GM12864 (cell line): ENCODE data around the gene C17orf107.

Experiments
- DNase-seq: peaks from one replicate; pipeline ENCODE4 v3.0.0-alpha.2; 2011; ENCODE audit warnings: low read depth
- H3K4me3 ChIP-seq: 2 replicates; pipeline ENCODE4 v1.5.1; 2011; ENCODE audit warnings: mild to moderate bottlenecking, low read depth, low read length, control low read depth
- CTCF ChIP-seq: IDR thresholded peaks from 2 replicates; pipeline ENCODE4 v1.5.1; 2011; ENCODE audit warnings: low read depth, mild to moderate bottlenecking, moderate library complexity, low read length, control low read depth, inconsistent platforms; ENCODE audit errors: missing control alignments

Gene C17orf107

DNA sequence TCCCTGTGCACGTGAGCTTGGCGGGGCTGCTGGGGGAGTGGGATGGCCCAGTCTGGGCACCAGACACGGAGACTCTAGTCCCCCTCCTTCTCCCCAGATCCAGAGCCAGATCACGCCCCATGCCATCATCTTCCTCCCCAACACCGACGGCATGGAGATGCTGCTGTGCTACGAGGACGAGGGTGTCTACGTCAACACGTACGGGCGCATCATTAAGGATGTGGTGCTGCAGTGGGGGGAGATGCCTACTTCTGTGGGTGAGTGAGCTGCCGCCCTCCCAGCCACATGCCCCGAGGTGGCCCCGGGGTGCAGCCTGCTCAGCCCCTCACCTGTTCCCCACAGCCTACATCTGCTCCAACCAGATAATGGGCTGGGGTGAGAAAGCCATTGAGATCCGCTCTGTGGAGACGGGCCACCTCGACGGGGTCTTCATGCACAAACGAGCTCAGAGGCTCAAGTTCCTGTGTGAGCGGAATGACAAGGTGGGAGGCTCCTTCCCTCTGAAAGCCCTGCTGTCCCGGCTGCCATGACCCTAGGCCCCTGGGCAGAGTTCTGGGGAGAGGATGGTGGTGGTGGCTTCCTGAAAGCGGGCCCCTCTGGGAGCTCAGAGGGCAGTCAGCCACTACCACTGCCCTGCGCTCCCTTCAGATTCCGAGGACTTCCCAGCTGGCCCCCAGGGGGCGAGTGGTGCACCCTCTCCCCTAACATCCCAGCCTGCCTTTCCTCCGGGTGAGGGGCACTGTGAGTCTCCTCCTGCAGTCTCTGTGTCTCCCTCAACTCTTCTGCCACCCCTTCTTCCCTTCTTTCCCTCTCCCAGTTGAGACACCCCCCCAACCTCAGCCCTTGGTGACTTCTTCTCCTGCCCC, 2.8 kb upstream of the C17orf107 start:
- H3K4me3 ChIP-seq: no peak overlapping the region
- DNase-seq: no peak
- no peak for TF ChIP-seq CTCF

DNA sequence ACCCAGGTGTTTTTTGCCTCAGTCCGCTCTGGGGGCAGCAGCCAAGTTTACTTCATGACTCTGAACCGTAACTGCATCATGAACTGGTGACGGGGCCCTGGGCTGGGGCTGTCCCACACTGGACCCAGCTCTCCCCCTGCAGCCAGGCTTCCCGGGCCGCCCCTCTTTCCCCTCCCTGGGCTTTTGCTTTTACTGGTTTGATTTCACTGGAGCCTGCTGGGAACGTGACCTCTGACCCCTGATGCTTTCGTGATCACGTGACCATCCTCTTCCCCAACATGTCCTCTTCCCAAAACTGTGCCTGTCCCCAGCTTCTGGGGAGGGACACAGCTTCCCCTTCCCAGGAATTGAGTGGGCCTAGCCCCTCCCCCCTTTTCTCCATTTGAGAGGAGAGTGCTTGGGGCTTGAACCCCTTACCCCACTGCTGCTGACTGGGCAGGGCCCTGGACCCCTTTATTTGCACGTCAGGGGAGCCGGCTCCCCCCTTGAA, 2.1 kb upstream of the C17orf107 start:
- no peak overlapping the region for H3K4me3 ChIP-seq
- TF ChIP-seq CTCF: no peak
- DNase-seq: no peak

- no peak for TF ChIP-seq CTCF
- H3K4me3 ChIP-seq: no peak overlapping the region
- no peak for DNase-seq
Observed at GRCh38 chr17:4897785-4898184, 1.6 kb upstream of the C17orf107 start.

DNA sequence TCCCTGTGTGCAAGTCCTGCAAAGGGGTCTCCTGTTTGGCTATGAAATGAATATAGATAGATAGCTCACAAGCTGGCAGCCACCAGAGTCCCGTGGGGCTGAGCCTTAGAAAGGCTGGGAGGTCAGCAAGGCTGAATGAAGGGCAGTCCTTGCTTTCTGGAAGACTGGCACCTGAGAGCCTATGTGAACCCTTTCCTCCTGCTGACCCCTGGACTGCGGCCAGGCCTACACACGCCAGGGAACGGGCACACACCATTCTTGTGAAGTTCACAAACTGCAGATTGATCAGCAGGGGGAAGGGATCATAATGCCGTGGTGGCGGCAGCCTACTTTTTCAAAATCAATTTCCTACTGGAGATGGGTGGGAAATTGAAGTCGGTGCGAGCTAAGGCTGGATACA, 985 bp upstream of the C17orf107 start:
- no peak for DNase-seq
- no peak overlapping the region for H3K4me3 ChIP-seq
- no peak for TF ChIP-seq CTCF

- peak overlapping the region; percentile 55 for H3K4me3 ChIP-seq
- TF ChIP-seq CTCF: no peak
- no peak for DNase-seq
Observed at GRCh38 chr17:4898927-4899326, 409 bp upstream of the C17orf107 start.

GRCh38 chr17:4900231-4901107, 1.1 kb downstream of the C17orf107 start:
- peak overlapping the region; percentile 55 for H3K4me3 ChIP-seq
- no peak for TF ChIP-seq CTCF
- DNase-seq: peak; percentile 15
